ENCODE results near the gene NUP50.
A peak's percentile ranks its signal among the peaks of the same experiment; 100 is the strongest.

NUP50 gene

GRCh38 chr22:45151503-45151902 lies 12.2 kb upstream of the NUP50 start:
- H3K27me3 ChIP-seq = no peaks in the 10 kb centered on the region
- no peaks in the 10 kb centered on the region for H3K9me3 ChIP-seq
- H3K36me3 ChIP-seq = peaks cover 20% of the 10 kb centered on the region
- TF ChIP-seq, protein P1, sequence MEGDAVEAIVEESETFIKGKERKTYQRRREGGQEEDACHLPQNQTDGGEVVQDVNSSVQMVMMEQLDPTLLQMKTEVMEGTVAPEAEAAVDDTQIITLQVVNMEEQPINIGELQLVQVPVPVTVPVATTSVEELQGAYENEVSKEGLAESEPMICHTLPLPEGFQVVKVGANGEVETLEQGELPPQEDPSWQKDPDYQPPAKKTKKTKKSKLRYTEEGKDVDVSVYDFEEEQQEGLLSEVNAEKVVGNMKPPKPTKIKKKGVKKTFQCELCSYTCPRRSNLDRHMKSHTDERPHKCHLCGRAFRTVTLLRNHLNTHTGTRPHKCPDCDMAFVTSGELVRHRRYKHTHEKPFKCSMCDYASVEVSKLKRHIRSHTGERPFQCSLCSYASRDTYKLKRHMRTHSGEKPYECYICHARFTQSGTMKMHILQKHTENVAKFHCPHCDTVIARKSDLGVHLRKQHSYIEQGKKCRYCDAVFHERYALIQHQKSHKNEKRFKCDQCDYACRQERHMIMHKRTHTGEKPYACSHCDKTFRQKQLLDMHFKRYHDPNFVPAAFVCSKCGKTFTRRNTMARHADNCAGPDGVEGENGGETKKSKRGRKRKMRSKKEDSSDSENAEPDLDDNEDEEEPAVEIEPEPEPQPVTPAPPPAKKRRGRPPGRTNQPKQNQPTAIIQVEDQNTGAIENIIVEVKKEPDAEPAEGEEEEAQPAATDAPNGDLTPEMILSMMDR (IDR thresholded peaks at IDR 0.05) = no peak
- no peak overlapping the region for H3K4me3 ChIP-seq (ENCODE audit: low read depth in 1 of 2, low read length in 1 of 2)
- H3K27ac ChIP-seq = no peak overlapping the region
- H3K4me1 ChIP-seq (ENCODE audit: control insufficient read depth in 1 of 2, insufficient read depth in 1 of 2, low read depth in 1 of 2, low read length in 1 of 2) = peaks cover 4 to 16% of the 10 kb centered on the region in 2 experiments

DNA sequence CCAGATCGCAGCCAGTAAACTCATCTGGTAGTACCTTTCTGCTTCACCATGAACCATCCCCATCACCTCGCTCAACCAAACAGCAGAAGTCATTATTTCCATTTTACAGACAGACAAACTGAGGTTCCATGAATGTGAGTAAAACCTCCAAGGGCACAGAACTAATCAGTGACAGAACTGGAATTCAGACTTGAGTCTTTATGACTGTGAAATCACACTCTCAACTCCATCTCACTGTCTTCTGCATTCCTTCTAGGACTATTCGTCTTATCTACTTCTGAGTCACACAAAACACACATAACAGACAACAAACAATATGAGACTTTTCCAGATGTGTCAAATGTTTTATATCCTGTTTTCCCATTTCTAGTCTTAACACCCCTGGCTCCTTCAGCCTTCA lies 9.3 kb upstream of the NUP50 start:
- Histone ChIP-seq H3K4me1 (ENCODE audit: control insufficient read depth in 1 of 2, insufficient read depth in 1 of 2, low read depth in 1 of 2, low read length in 1 of 2) (peaks cover 27 to 38% of the 10 kb centered on the region in 2 experiments), H3K36me3 (peaks cover 26% of the 10 kb centered on the region), H3K9me3 (no peaks in the 10 kb centered on the region), H3K27me3 (no peaks in the 10 kb centered on the region), H3K27ac (peak overlapping the region; percentile 93), H3K4me3 (ENCODE audit: low read depth in 1 of 2, low read length in 1 of 2) (no peak overlapping the region)
- TF ChIP-seq, protein P1 (IDR thresholded peaks at IDR 0.05) = no peak

GRCh38 chr22:45155050-45155840 lies 8.5 kb upstream of the NUP50 start:
- H3K27me3 ChIP-seq = no peaks in the 10 kb centered on the region
- no peak overlapping the region for H3K4me3 ChIP-seq (ENCODE audit: low read depth in 1 of 2, low read length in 1 of 2)
- no peaks in the 10 kb centered on the region for H3K9me3 ChIP-seq
- H3K36me3 ChIP-seq = peaks cover 17% of the 10 kb centered on the region
- TF ChIP-seq, protein P1 (IDR thresholded peaks at IDR 0.05) = no peak
- peak overlapping the region; percentile 93 for H3K27ac ChIP-seq
- H3K4me1 ChIP-seq (ENCODE audit: control insufficient read depth in 1 of 2, insufficient read depth in 1 of 2, low read depth in 1 of 2, low read length in 1 of 2) = peaks cover 35 to 46% of the 10 kb centered on the region in 2 experiments

DNA sequence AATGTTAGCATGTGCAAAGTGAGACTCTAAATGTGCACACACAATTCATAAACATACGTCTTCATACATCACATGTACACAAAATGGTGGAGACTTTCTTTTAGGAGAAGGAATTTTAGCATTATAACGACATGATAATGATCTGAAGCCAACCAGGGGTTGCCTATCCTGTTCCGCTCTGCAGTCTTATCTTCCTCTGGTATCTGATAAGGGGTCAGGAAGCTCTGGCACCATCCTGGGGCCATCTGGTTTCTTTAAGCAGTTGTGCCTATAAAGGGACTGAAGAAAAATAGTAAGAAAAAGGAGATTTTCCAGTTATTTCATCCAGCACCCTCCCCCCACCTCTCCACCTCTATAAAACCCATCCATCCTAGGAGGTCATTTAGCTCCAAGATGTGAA lies 5.8 kb upstream of the NUP50 start:
- Histone ChIP-seq H3K9me3 (no peaks in the 10 kb centered on the region), H3K4me1 (ENCODE audit: control insufficient read depth in 1 of 2, insufficient read depth in 1 of 2, low read depth in 1 of 2, low read length in 1 of 2) (peaks cover 62 to 73% of the 10 kb centered on the region in 2 experiments), H3K27ac (peak overlapping the region; percentile 93), H3K36me3 (peaks cover 16% of the 10 kb centered on the region), H3K4me3 (ENCODE audit: low read depth in 1 of 2, low read length in 1 of 2) (peak overlapping the region in 1 of 2 experiments; percentile 52), H3K27me3 (no peaks in the 10 kb centered on the region)
- TF ChIP-seq, protein P1 (IDR thresholded peaks at IDR 0.05) = no peak

GRCh38 chr22:45159652-45160462 lies 3.9 kb upstream of the NUP50 start:
- peak overlapping the region; percentile 93 for H3K27ac ChIP-seq
- TF ChIP-seq, protein P1 (IDR thresholded peaks at IDR 0.05) = peak; percentile 15

More at GRCh38 chr22:45159652-45160462, 3.9 kb upstream of the NUP50 start:
- peak overlapping the region; percentile 0 to 52 for H3K4me3 ChIP-seq (ENCODE audit: low read depth in 1 of 2, low read length in 1 of 2)
- peaks cover 71 to 75% of the 10 kb centered on the region in 2 experiments for H3K4me1 ChIP-seq (ENCODE audit: control insufficient read depth in 1 of 2, insufficient read depth in 1 of 2, low read depth in 1 of 2, low read length in 1 of 2)
- H3K36me3 ChIP-seq = peaks cover 16% of the 10 kb centered on the region
- H3K9me3 ChIP-seq = no peaks in the 10 kb centered on the region
- H3K27me3 ChIP-seq = no peaks in the 10 kb centered on the region
